Mesenchymal stem cell (in vitro differentiated cells and primary cell): ENCODE data around the gene KHSRP.

Experiments
- DNase-seq: peaks from one replicate; pipeline ENCODE4 v3.0.0-alpha.2; 2013
- H2AFZ ChIP-seq: one replicate; pipeline ENCODE4 v1.6.1; 2013; ENCODE audit warnings: low read depth, mild to moderate bottlenecking, control low read depth, inconsistent platforms, low read length, moderate library complexity
- H2AK5ac ChIP-seq: 2 replicates; pipeline ENCODE4 v1.6.1; 2013; ENCODE audit warnings: low read length, moderate library complexity, mild to moderate bottlenecking, inconsistent platforms; ENCODE audit not compliant: severe bottlenecking
- H2BK120ac ChIP-seq: one replicate; pipeline ENCODE4 v1.6.1; 2013; ENCODE audit warnings: low read depth, mild to moderate bottlenecking, inconsistent platforms, low read length, moderate library complexity
- H2BK12ac ChIP-seq, 2 experiments: one replicate each; pipeline ENCODE4 v1.6.1; 2013; ENCODE audit warnings: inconsistent platforms in 2 of 2, low read length in 2 of 2, mild to moderate bottlenecking in 2 of 2, moderate library complexity in 2 of 2, control low read depth in 1 of 2
- H2BK15ac ChIP-seq: one replicate; pipeline ENCODE4 v1.6.1; 2013; ENCODE audit warnings: mild to moderate bottlenecking, low read depth, inconsistent platforms; ENCODE audit not compliant: poor library complexity, severe bottlenecking
- H2BK5ac ChIP-seq: 2 replicates; pipeline ENCODE4 v1.6.1; 2013; ENCODE audit warnings: low read depth, mild to moderate bottlenecking, low read length, control low read depth, inconsistent platforms; ENCODE audit not compliant: poor library complexity, severe bottlenecking
- H3K14ac ChIP-seq, 2 experiments: one replicate each; pipeline ENCODE4 v1.6.1; 2013; ENCODE audit warnings: inconsistent platforms in 2 of 2, low read length in 2 of 2, control low read depth in 1 of 2, mild to moderate bottlenecking in 1 of 2, moderate library complexity in 1 of 2
- H3K18ac ChIP-seq, 2 experiments: one replicate each; pipeline ENCODE4 v1.6.1; 2013; ENCODE audit warnings: inconsistent platforms in 2 of 2, low read length in 2 of 2, control low read depth in 1 of 2, low read depth in 1 of 2, mild to moderate bottlenecking in 1 of 2
- H3K23ac ChIP-seq, 2 experiments: one replicate each; pipeline ENCODE4 v1.6.1; 2013; ENCODE audit warnings: inconsistent platforms in 2 of 2, low read length in 2 of 2, mild to moderate bottlenecking in 2 of 2, moderate library complexity in 2 of 2, control low read depth in 1 of 2
- H3K27ac ChIP-seq: 2 replicates; pipeline ENCODE4 v1.5.1; 2013; ENCODE audit warnings: mild to moderate bottlenecking, moderate library complexity, low read length, control low read depth, inconsistent platforms; ENCODE audit not compliant: poor library complexity, severe bottlenecking
- H3K27me3 ChIP-seq, 2 experiments: 2 replicates each; pipeline versions ENCODE4 v1.6.1 to v1.7.0; 2013; ENCODE audit warnings: low read length in 2 of 2, mild to moderate bottlenecking in 2 of 2, moderate library complexity in 2 of 2, control low read depth in 1 of 2, inconsistent platforms in 1 of 2; ENCODE audit not compliant: control insufficient read depth in 1 of 2, insufficient read depth in 1 of 2
- H3K36me3 ChIP-seq, 2 experiments: 2 replicates each; pipeline versions ENCODE4 v1.6.1 to v1.7.0; 2013; ENCODE audit warnings: low read length in 2 of 2, control low read depth in 1 of 2, inconsistent platforms in 1 of 2, low read depth in 1 of 2, mild to moderate bottlenecking in 1 of 2; ENCODE audit not compliant: insufficient read depth in 2 of 2, control insufficient read depth in 1 of 2
- H3K4ac ChIP-seq, 2 experiments: one replicate each; pipeline ENCODE4 v1.6.1; 2013; ENCODE audit warnings: inconsistent platforms in 2 of 2, low read length in 2 of 2, mild to moderate bottlenecking in 2 of 2, moderate library complexity in 2 of 2, control low read depth in 1 of 2, low read depth in 1 of 2
- H3K4me1 ChIP-seq: 2 replicates; pipeline ENCODE4 v1.6.1; 2013; ENCODE audit warnings: low read depth, low read length, control low read depth; ENCODE audit not compliant: control insufficient read depth, insufficient read depth
- H3K4me2 ChIP-seq: 2 replicates; pipeline ENCODE4 v1.6.1; 2013; ENCODE audit warnings: low read length, mild to moderate bottlenecking, inconsistent platforms; ENCODE audit not compliant: poor library complexity, severe bottlenecking
- H3K4me3 ChIP-seq, 2 experiments: 2 replicates each; pipeline versions ENCODE4 v1.5.1 to v1.7.0; 2013; ENCODE audit warnings: low read length in 2 of 2, mild to moderate bottlenecking in 2 of 2, control low read depth in 1 of 2, low read depth in 1 of 2; ENCODE audit not compliant: insufficient read depth in 1 of 2
- H3K79me1 ChIP-seq: replicated peaks from 2 replicates; pipeline ENCODE4 v1.6.1; 2013; ENCODE audit warnings: mild to moderate bottlenecking, control low read depth, low read length, inconsistent platforms; ENCODE audit not compliant: poor library complexity, severe bottlenecking
- H3K9ac ChIP-seq: 2 replicates; pipeline ENCODE4 v1.7.0; 2013; ENCODE audit warnings: mild to moderate bottlenecking, low read length, moderate library complexity
- H3K9me3 ChIP-seq: 2 replicates; pipeline ENCODE4 v1.7.0; 2013; ENCODE audit warnings: mild to moderate bottlenecking, low read length; ENCODE audit not compliant: control insufficient read depth
- H4K8ac ChIP-seq: one replicate; pipeline ENCODE4 v1.6.1; 2013; ENCODE audit warnings: inconsistent platforms, mild to moderate bottlenecking, low read length, moderate library complexity
- H4K91ac ChIP-seq: one replicate; pipeline ENCODE4 v1.6.1; 2013; ENCODE audit warnings: mild to moderate bottlenecking, low read length, inconsistent platforms
- WGBS: methylation state at CpG from one replicate; pipeline ENCODE4 v1.1.7; 2013; ENCODE audit warnings: mixed read lengths; 5-methylcytosine and 5-hydroxymethylcytosine counted together

Gene KHSRP

GRCh38 chr19:6376512-6377190, 48.0 kb downstream of the KHSRP start:
- no peak overlapping the region for H3K23ac ChIP-seq
- peak overlapping the region; percentile 9 for H3K9ac ChIP-seq
- H3K14ac ChIP-seq = no peak overlapping the region
- peaks cover 37% of the 10 kb centered on the region for H3K4me1 ChIP-seq
- no peak overlapping the region for H2BK120ac ChIP-seq
- WGBS = 85% methylated on average over 15 of the region's 19 CpGs
- H3K27ac ChIP-seq = no peak overlapping the region
- H3K79me1 ChIP-seq = peaks cover 12% of the 10 kb centered on the region
- H2BK15ac ChIP-seq = no peak overlapping the region
- no peak overlapping the region for H3K4me3 ChIP-seq
- H3K4ac ChIP-seq = no peak overlapping the region
- H3K27me3 ChIP-seq = no peaks in the 10 kb centered on the region
- H3K36me3 ChIP-seq = peaks cover 33 to 58% of the 10 kb centered on the region in 2 experiments
- no peak overlapping the region for H4K8ac ChIP-seq
- H3K18ac ChIP-seq = no peak overlapping the region
- H4K91ac ChIP-seq = no peak overlapping the region
- H2AK5ac ChIP-seq = peak overlapping the region; percentile 56
- H2BK12ac ChIP-seq = no peak overlapping the region
- DNase-seq = no peak
- no peak overlapping the region for H2AFZ ChIP-seq
- H3K4me2 ChIP-seq = no peak overlapping the region
- H2BK5ac ChIP-seq = no peak overlapping the region
- peaks cover 9% of the 10 kb centered on the region for H3K9me3 ChIP-seq

- peak within 1 kb of the TSS; percentile 56 for H2AK5ac ChIP-seq
- H4K8ac ChIP-seq = no peak within 1 kb of the TSS
- peak within 1 kb of the TSS in 1 of 2 experiments; percentile 17 for H2BK12ac ChIP-seq
These were observed 49.1 kb downstream of the KHSRP start, which contains the start of gene PSPN for GRCh38 chr19:6375411-6376010. Gene PSPN, minus strand, starts transcription at chr19:6375933. Its CDS starts 84 bp downstream, at chr19:6375849.

GRCh38 chr19:6374711-6375410, 49.8 kb downstream of the KHSRP start:
- Histone ChIP-seq H3K4me2 (no peak overlapping the region), H3K4me3 (peak overlapping the region in 1 of 2 experiments; percentile 14), H3K36me3 (peaks cover 16 to 40% of the 10 kb centered on the region in 2 experiments), H2BK15ac (no peak overlapping the region), H3K9ac (no peak overlapping the region), H3K4me1 (peaks cover 36% of the 10 kb centered on the region), H4K8ac (no peak overlapping the region), H2BK5ac (no peak overlapping the region), H3K14ac (no peak overlapping the region), H3K4ac (no peak overlapping the region), H3K27me3 (no peaks in the 10 kb centered on the region), H2AK5ac (peak overlapping the region; percentile 49), H3K79me1 (peaks cover 7% of the 10 kb centered on the region), H2BK12ac (no peak overlapping the region), H2BK120ac (no peak overlapping the region), H3K27ac (no peak overlapping the region), H3K18ac (no peak overlapping the region), H4K91ac (no peak overlapping the region), H3K23ac (no peak overlapping the region), H3K9me3 (peaks cover 2% of the 10 kb centered on the region), H2AFZ (no peak overlapping the region)
- DNase-seq = no peak
- WGBS = 97% methylated on average over 28 of the region's 29 CpGs

More at GRCh38 chr19:6375411-6376010, 49.1 kb downstream of the KHSRP start, which contains the start of gene PSPN:
- Histone ChIP-seq H3K9ac (peak within 1 kb of the TSS; percentile 9), H3K4me3 (peak within 1 kb of the TSS in 1 of 2 experiments; percentile 14), H3K18ac (no peak within 1 kb of the TSS), H2AFZ (no peak within 1 kb of the TSS), H3K23ac (no peak within 1 kb of the TSS), H3K4me1 (peaks cover 36% of the 10 kb centered on the region), H2BK120ac (no peak within 1 kb of the TSS), H3K4ac (no peak within 1 kb of the TSS), H3K27me3 (no peaks in the 10 kb centered on the region), H3K27ac (no peak within 1 kb of the TSS), H4K91ac (no peak within 1 kb of the TSS), H3K36me3 (peaks cover 22 to 47% of the 10 kb centered on the region in 2 experiments), H3K14ac (no peak within 1 kb of the TSS), H2BK5ac (no peak within 1 kb of the TSS), H3K4me2 (no peak within 1 kb of the TSS), H3K79me1 (peaks cover 7% of the 10 kb centered on the region), H2BK15ac (no peak within 1 kb of the TSS), H3K9me3 (peaks cover 9% of the 10 kb centered on the region)
- 94% methylated on average over 25 of the region's 25 CpGs for WGBS
- DNase-seq = no peak
